Panc1 (cell line): Measurements from ENCODE around the gene ACMSD. TPM values are rescaled to one million over a fixed set of nuclear protein-coding genes. Genes with fewer than 3 reads are reported as not detected.

Source experiments
- ATAC-seq: fragments of 200-7000 bp; cut with Tn5 transposase; 2 replicates; pipeline ENCODE4 v1.9.1; 2020; ENCODE audit warnings: mild to moderate bottlenecking, moderate library complexity
- BruUV-seq: library from RNA; stranded (reverse); fragments of 400-500 nt; replicated peaks from 2 replicates; lab custom pipeline; 2021; lab: Mats Ljungman, UMichigan
- CTCF ChIA-PET: fragments of 300-600 bp; sonication (Branson Sonifier 250); formaldehyde crosslinking; loops from one replicate; lab custom pipeline; 2022; ENCODE audit warnings: antibody characterized with exemption; lab: Charles Lee
- POLR2A ChIA-PET: fragments of 300-600 bp; sonication (Branson Sonifier 250); formaldehyde crosslinking; loops from one replicate; lab custom pipeline; 2022; ENCODE audit warnings: antibody characterized with exemption; lab: Charles Lee
- DNase-seq: peaks from one replicate; pipeline ENCODE4 v3.0.0-alpha.2; 2010; ENCODE audit warnings: low read depth, low spot score
- H3K27ac ChIP-seq: 2 replicates; pipeline ENCODE4 v1.5.1; 2011; ENCODE audit warnings: mild to moderate bottlenecking, low read length, inconsistent platforms
- H3K27me3 ChIP-seq: fragments of 200-500 bp; sonication (Bioruptor generic); 2 replicates; pipeline ENCODE4 v1.6.0; 2014; ENCODE audit warnings: low read length, inconsistent platforms; ENCODE audit not compliant: control insufficient read depth, insufficient read depth
- H3K36me3 ChIP-seq: fragments of 200-500 bp; sonication (Bioruptor generic); 2 replicates; pipeline ENCODE4 v1.5.1; 2014; ENCODE audit warnings: inconsistent platforms, mild to moderate bottlenecking, low read length, moderate library complexity; ENCODE audit not compliant: control insufficient read depth, insufficient read depth
- H3K4me1 ChIP-seq: 2 replicates; pipeline ENCODE4 v1.5.1; 2011; ENCODE audit warnings: inconsistent platforms, mild to moderate bottlenecking, low read length, moderate library complexity; ENCODE audit not compliant: control insufficient read depth, insufficient read depth
- H3K4me3 ChIP-seq, 2 experiments: 2 replicates each; pipeline ENCODE4 v1.5.1; 2011 to 2012; ENCODE audit warnings: low read depth in 2 of 2, low read length in 2 of 2, mild to moderate bottlenecking in 2 of 2, inconsistent platforms in 1 of 2, moderate library complexity in 1 of 2
- H3K9me3 ChIP-seq: fragments of 200-500 bp; sonication (Bioruptor generic); 2 replicates; pipeline ENCODE4 v1.5.1; 2014; ENCODE audit warnings: low read depth, mild to moderate bottlenecking, inconsistent platforms, low read length, moderate library complexity; ENCODE audit not compliant: control insufficient read depth, insufficient read depth
- POLR2AphosphoS5 ChIP-seq: IDR thresholded peaks from 2 replicates; pipeline ENCODE4 v1.6.1; 2012; ENCODE audit warnings: mild to moderate bottlenecking, low read depth, low read length, moderate library complexity
- REST ChIP-seq, 2 experiments: IDR thresholded peaks; 2 replicates each; pipeline ENCODE4 v1.6.1; 2011 to 2012; ENCODE audit warnings: low read depth in 2 of 2, control low read depth in 1 of 2, low read length in 1 of 2, mild to moderate bottlenecking in 1 of 2, moderate library complexity in 1 of 2; ENCODE audit not compliant: insufficient read depth in 1 of 2
- SIN3A ChIP-seq: IDR thresholded peaks from 2 replicates; pipeline ENCODE4 v1.6.1; 2012; ENCODE audit warnings: low read depth, mild to moderate bottlenecking, low read length, moderate library complexity, borderline replicate concordance; ENCODE audit not compliant: insufficient read depth
- TCF7L2 ChIP-seq: IDR thresholded peaks from 2 replicates; pipeline ENCODE4 v1.6.1; 2011; ENCODE audit warnings: mild to moderate bottlenecking, low read depth, low read length, inconsistent platforms
- in situ Hi-C: cut with HindIII; loops from 2 replicates; pipeline ENCODE4 v1.10.0; 2016; ENCODE audit warnings: low sequenced_read_pairs, low pct_unique_long_range_greater_than_20kb
- intact Hi-C: fragments of 100-400 bp; cut with micrococcal nuclease; formaldehyde crosslinking; loops from one replicate; pipeline ENCODE4 v1.10.0; 2022; ENCODE audit not compliant: unreplicated experiment
- total RNA-seq: library from RNA; stranded (reverse); gene quantifications from one replicate; pipeline ENCODE4 v1.2.1, GENCODE V29; 2021; ENCODE audit not compliant: unreplicated experiment
- TF ChIP-seq, protein P1 (sequence below): fragments of 450-650 bp; IDR thresholded peaks from 2 replicates; pipeline ENCODE4 v1.5.1; 2017; ENCODE audit warnings: mild to moderate bottlenecking

ACMSD gene
- total RNA-seq, 1 experiment from 2014 or later, result not detected

- ChIA-PET CTCF (no interaction called here), POLR2A (no interaction called here)
- Histone ChIP-seq H3K4me1 (no peaks in the 10 kb centered on the region), H3K4me3 (no peak overlapping the region), H3K27ac (no peak overlapping the region), H3K36me3 (no peaks in the 10 kb centered on the region), H3K27me3 (no peaks in the 10 kb centered on the region), H3K9me3 (no peaks in the 10 kb centered on the region)
- ATAC-seq (no peak), DNase-seq (no peak)
- in situ Hi-C loops (no loop called here), intact Hi-C loops (no loop called here)
- TF ChIP-seq POLR2AphosphoS5 (no peak), REST (IDR thresholded peaks at IDR 0.05; ENCODE audit: insufficient read depth in 1 of 2, low read depth in 2 of 2, low read length in 1 of 2) (no peak), SIN3A (no peak), TCF7L2 (no peak)
- TF ChIP-seq, protein P1, sequence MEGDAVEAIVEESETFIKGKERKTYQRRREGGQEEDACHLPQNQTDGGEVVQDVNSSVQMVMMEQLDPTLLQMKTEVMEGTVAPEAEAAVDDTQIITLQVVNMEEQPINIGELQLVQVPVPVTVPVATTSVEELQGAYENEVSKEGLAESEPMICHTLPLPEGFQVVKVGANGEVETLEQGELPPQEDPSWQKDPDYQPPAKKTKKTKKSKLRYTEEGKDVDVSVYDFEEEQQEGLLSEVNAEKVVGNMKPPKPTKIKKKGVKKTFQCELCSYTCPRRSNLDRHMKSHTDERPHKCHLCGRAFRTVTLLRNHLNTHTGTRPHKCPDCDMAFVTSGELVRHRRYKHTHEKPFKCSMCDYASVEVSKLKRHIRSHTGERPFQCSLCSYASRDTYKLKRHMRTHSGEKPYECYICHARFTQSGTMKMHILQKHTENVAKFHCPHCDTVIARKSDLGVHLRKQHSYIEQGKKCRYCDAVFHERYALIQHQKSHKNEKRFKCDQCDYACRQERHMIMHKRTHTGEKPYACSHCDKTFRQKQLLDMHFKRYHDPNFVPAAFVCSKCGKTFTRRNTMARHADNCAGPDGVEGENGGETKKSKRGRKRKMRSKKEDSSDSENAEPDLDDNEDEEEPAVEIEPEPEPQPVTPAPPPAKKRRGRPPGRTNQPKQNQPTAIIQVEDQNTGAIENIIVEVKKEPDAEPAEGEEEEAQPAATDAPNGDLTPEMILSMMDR, result no peak
- no TSS peak for BruUV-seq
These were observed 24.3 kb downstream of the ACMSD start for GRCh38 chr2:134862674-134863073.

DNA sequence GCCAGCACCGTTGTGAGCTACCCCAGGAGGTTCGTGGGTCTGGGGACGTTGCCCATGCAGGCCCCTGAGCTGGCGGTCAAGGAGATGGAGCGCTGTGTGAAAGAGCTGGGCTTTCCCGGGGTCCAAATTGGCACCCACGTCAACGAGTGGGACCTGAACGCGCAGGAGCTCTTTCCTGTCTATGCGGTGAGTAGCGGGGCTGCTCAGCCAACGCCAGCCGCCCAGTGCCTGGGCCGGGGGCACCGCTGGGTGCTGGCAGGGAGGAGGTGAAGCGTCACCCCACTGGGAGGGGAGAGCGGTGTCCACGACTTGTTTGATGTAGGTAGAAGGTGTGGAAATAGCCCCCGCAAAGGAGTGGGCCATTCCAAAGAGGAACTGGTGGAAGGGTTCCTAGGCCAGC lies 25.0 kb downstream of the ACMSD start:
- no TSS peak for BruUV-seq
- ChIA-PET POLR2A (no interaction called here), CTCF (no interaction called here)
- no peak overlapping the region for H3K4me3 ChIP-seq
- H3K27ac ChIP-seq, result no peak overlapping the region
- no peaks in the 10 kb centered on the region for H3K27me3 ChIP-seq
- in situ Hi-C loops, result no loop called here
- H3K36me3 ChIP-seq, result no peaks in the 10 kb centered on the region
- intact Hi-C loops, result no loop called here
- no peaks in the 10 kb centered on the region for H3K9me3 ChIP-seq
- no peak for DNase-seq
- H3K4me1 ChIP-seq, result no peaks in the 10 kb centered on the region
- TF ChIP-seq POLR2AphosphoS5 (no peak), REST (IDR thresholded peaks at IDR 0.05; ENCODE audit: insufficient read depth in 1 of 2, low read depth in 2 of 2, low read length in 1 of 2) (no peak), TCF7L2 (no peak), SIN3A (no peak)
- TF ChIP-seq, protein P1, result no peak
- ATAC-seq, result no peak
